ENCODE results near the gene KCNJ13.

Gene KCNJ13

GRCh38 chr2:232757905-232758304 lies 18.5 kb downstream of the KCNJ13 start:
- Histone ChIP-seq H3K4me1 (ENCODE audit: control insufficient read depth, insufficient read depth, low read length) (no peaks in the 10 kb centered on the region), H3K27ac (ENCODE audit: extremely low read depth, low read depth, low read length) (no peak overlapping the region), H3K4me3 (ENCODE audit: low read depth, low read length) (no peak overlapping the region), H3K36me3 (ENCODE audit: control insufficient read depth in 2 of 2, insufficient read depth in 1 of 2, low read length in 2 of 2) (peaks cover 30 to 71% of the 10 kb centered on the region in 2 experiments), H3K9me3 (ENCODE audit: control insufficient read depth, insufficient read depth, low read depth, low read length) (no peaks in the 10 kb centered on the region)
- TF ChIP-seq SP7 (tag by site-specific recombination; IDR thresholded peaks at IDR 0.05) = 0 out of 2 replicates have a peak, but pooled peaks have one; percentile 29
- TF ChIP-seq ZBTB17 (tag by site-specific recombination; IDR thresholded peaks at IDR 0.05) = no peak
- CTCF ChIA-PET = interaction anchor here (0.6 to 0.9 kb wide), 2 partner anchors 40 to 150 kb away, joined by 3 to 6 read pairs; no protein-coding TSS in a partner anchor
- POLR2A ChIA-PET = no interaction called here

DNA sequence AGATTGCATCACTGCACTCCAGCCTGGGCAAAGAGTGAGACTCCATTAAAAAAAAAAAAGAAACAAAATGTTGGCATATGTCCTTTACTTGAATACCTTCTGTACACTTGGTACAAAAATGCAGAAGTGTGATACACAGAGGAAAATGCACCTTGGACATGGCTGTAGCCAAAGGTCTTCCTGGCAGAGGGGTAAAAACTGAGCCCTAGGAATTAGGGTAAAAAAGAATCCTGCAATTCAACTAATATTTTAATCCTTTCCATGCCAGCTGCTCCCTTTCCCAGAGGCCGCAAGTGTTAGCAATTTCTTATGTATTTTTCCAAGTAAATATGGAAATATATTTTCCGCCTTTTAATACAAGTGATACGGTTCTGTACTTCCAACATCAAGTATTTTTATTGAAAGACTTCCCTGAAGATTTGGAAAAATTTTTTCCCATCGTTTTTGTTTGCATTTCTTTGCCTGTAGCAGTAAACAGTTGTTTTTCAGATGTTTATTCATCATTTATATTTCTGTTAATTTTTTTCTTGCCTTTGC lies 26.2 kb downstream of the KCNJ13 start:
- Histone ChIP-seq H3K27ac (ENCODE audit: extremely low read depth, low read depth, low read length) (no peak overlapping the region), H3K9me3 (ENCODE audit: control insufficient read depth, insufficient read depth, low read depth, low read length) (no peaks in the 10 kb centered on the region), H3K4me1 (ENCODE audit: control insufficient read depth, insufficient read depth, low read length) (no peaks in the 10 kb centered on the region), H3K4me3 (ENCODE audit: low read depth, low read length) (no peak overlapping the region), H3K36me3 (ENCODE audit: control insufficient read depth in 2 of 2, insufficient read depth in 1 of 2, low read length in 2 of 2) (peaks cover 62 to 66% of the 10 kb centered on the region in 2 experiments)
- no peak for TF ChIP-seq ZNF184 (tag by site-specific recombination; IDR thresholded peaks at IDR 0.05)
- no peak for TF ChIP-seq GFI1B (tag by site-specific recombination; IDR thresholded peaks at IDR 0.05)
- TF ChIP-seq GLIS2 (tag by site-specific recombination; IDR thresholded peaks at IDR 0.05) = no peak
- TF ChIP-seq ZNF610 (tag by site-specific recombination; IDR thresholded peaks at IDR 0.05; ENCODE audit: borderline replicate concordance) = no peak
- TF ChIP-seq ZNF146 (tag by site-specific recombination; IDR thresholded peaks at IDR 0.05) = no peak
- TF ChIP-seq ZNF394 (tag by site-specific recombination; IDR thresholded peaks at IDR 0.05; ENCODE audit: borderline replicate concordance) = no peak
- TF ChIP-seq ZNF704 (tag by site-specific recombination; IDR thresholded peaks at IDR 0.05) = no peak
- TF ChIP-seq AEBP2 (tag by site-specific recombination; IDR thresholded peaks at IDR 0.05; ENCODE audit: borderline replicate concordance) = no peak
- TF ChIP-seq, protein P1, sequence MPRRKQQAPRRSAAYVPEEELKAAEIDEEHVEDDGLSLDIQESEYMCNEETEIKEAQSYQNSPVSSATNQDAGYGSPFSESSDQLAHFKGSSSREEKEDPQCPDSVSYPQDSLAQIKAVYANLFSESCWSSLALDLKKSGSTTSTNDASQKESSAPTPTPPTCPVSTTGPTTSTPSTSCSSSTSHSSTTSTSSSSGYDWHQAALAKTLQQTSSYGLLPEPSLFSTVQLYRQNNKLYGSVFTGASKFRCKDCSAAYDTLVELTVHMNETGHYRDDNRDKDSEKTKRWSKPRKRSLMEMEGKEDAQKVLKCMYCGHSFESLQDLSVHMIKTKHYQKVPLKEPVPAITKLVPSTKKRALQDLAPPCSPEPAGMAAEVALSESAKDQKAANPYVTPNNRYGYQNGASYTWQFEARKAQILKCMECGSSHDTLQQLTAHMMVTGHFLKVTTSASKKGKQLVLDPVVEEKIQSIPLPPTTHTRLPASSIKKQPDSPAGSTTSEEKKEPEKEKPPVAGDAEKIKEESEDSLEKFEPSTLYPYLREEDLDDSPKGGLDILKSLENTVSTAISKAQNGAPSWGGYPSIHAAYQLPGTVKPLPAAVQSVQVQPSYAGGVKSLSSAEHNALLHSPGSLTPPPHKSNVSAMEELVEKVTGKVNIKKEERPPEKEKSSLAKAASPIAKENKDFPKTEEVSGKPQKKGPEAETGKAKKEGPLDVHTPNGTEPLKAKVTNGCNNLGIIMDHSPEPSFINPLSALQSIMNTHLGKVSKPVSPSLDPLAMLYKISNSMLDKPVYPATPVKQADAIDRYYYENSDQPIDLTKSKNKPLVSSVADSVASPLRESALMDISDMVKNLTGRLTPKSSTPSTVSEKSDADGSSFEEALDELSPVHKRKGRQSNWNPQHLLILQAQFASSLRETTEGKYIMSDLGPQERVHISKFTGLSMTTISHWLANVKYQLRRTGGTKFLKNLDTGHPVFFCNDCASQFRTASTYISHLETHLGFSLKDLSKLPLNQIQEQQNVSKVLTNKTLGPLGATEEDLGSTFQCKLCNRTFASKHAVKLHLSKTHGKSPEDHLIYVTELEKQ (tag by site-specific recombination; IDR thresholded peaks at IDR 0.05; ENCODE audit: borderline replicate concordance) = no peak
- no peak for TF ChIP-seq ZBTB26 (tag by site-specific recombination; optimal IDR thresholded peaks at IDR 0.05)
- TF ChIP-seq ZBTB49 (tag by site-specific recombination; IDR thresholded peaks at IDR 0.05; ENCODE audit: low read depth) = no peak
- TF ChIP-seq, protein P2, sequence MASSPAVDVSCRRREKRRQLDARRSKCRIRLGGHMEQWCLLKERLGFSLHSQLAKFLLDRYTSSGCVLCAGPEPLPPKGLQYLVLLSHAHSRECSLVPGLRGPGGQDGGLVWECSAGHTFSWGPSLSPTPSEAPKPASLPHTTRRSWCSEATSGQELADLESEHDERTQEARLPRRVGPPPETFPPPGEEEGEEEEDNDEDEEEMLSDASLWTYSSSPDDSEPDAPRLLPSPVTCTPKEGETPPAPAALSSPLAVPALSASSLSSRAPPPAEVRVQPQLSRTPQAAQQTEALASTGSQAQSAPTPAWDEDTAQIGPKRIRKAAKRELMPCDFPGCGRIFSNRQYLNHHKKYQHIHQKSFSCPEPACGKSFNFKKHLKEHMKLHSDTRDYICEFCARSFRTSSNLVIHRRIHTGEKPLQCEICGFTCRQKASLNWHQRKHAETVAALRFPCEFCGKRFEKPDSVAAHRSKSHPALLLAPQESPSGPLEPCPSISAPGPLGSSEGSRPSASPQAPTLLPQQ (tag by site-specific recombination; IDR thresholded peaks at IDR 0.05) = no peak
- TF ChIP-seq, protein P3, sequence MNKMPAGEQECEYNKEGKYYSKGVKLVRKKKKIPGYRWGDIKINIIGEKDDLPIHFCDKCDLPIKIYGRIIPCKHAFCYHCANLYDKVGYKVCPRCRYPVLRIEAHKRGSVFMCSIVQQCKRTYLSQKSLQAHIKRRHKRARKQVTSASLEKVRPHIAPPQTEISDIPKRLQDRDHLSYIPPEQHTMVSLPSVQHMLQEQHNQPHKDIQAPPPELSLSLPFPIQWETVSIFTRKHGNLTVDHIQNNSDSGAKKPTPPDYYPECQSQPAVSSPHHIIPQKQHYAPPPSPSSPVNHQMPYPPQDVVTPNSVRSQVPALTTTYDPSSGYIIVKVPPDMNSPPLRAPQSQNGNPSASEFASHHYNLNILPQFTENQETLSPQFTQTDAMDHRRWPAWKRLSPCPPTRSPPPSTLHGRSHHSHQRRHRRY (tag by site-specific recombination; IDR thresholded peaks at IDR 0.05) = no peak
- TF ChIP-seq SCRT1 (tag by site-specific recombination; IDR thresholded peaks at IDR 0.05; ENCODE audit: borderline replicate concordance) = no peak
- TF ChIP-seq WT1 (tag by site-specific recombination; IDR thresholded peaks at IDR 0.05) = no peak
- TF ChIP-seq ZNF223 (tag by site-specific recombination; IDR thresholded peaks at IDR 0.05) = no peak
- no peak for TF ChIP-seq ZNF585B (tag by site-specific recombination; IDR thresholded peaks at IDR 0.05)
- POLR2A ChIA-PET = no interaction called here
- CTCF ChIA-PET = interaction anchor here (0.7 to 1.2 kb wide), 2 partner anchors 9 kb away, joined by 3 to 4 read pairs; no protein-coding TSS in a partner anchor
